ENCODE results near the gene SLC49A4.

- TF ChIP-seq POLR2A (IDR thresholded peaks at IDR 0.05; ENCODE audit: low read depth) (no peak), CTCF (IDR thresholded peaks at IDR 0.05) (no peak), POLR2AphosphoS5 (IDR thresholded peaks at IDR 0.05) (no peak)
Observed at GRCh38 chr3:122785231-122785630, 9.6 kb upstream of the SLC49A4 start.
